A549 (cell line): ENCODE measurements around the gene PSMC3IP.
A peak's percentile ranks its signal among the peaks of the same experiment; 100 is the strongest.
"Not testable (repeated sequence)": the region's sequence is repeated elsewhere in the genome, so short reads cannot be mapped to it uniquely, and the experiment has no call there.

Source experiments
- ATOH8 ChIP-seq: fragments of 250-450 bp; sonication (Bioruptor Pico); IDR thresholded peaks from 2 replicates; pipeline ENCODE4 v1.5.0; 2020; ENCODE audit warnings: low read depth, mild to moderate bottlenecking, moderate library complexity
- CBX2 ChIP-seq: fragments of 200-600 bp; sonication (generic); IDR thresholded peaks from 2 replicates; pipeline ENCODE4 v1.6.1; 2016; ENCODE audit warnings: low read depth, mild to moderate bottlenecking, borderline replicate concordance
- CBX8 ChIP-seq: fragments of 200-600 bp; sonication (generic); IDR thresholded peaks from 2 replicates; pipeline ENCODE4 v1.6.1; 2016
- CTCF ChIP-seq: fragments of >200 bp; sonication (Bioruptor Twin); formaldehyde crosslinking; IDR thresholded peaks from 3 replicates; pipeline ENCODE4 v1.5.1; 2016
- EP300 ChIP-seq, 2 experiments: fragments of >200 bp; sonication (Bioruptor Twin); formaldehyde crosslinking; IDR thresholded peaks; 2 replicates in 1 of 2; 3 replicates in 1 of 2; pipeline ENCODE4 v1.6.1; 2016 to 2017
- HMGXB4 ChIP-seq: fragments of 250-450 bp; sonication (Bioruptor Pico); IDR thresholded peaks from 2 replicates; pipeline ENCODE4 v1.5.0; 2021; ENCODE audit warnings: mild to moderate bottlenecking, moderate library complexity, borderline replicate concordance
- HOXA7 ChIP-seq: fragments of 250-450 bp; sonication (Bioruptor Pico); IDR thresholded peaks from 2 replicates; pipeline ENCODE4 v1.5.0; 2020; ENCODE audit warnings: mild to moderate bottlenecking, moderate library complexity
- PHF8 ChIP-seq: fragments of 200-600 bp; sonication (generic); IDR thresholded peaks from 2 replicates; pipeline ENCODE4 v1.6.1; 2016; ENCODE audit warnings: low read depth, mild to moderate bottlenecking, antibody characterized with exemption, moderate library complexity, borderline replicate concordance
- POLR2A ChIP-seq: IDR thresholded peaks from 2 replicates; pipeline ENCODE4 v1.6.1; 2012; ENCODE audit warnings: mild to moderate bottlenecking, low read length
- RAD21 ChIP-seq, 2 experiments: fragments of >200 bp in 1 of 2; sonication (Bioruptor Twin) in 1 of 2; formaldehyde crosslinking in 1 of 2; IDR thresholded peaks in 1 of 2; conservative IDR thresholded peaks in 1 of 2; 2 replicates in 1 of 2; 3 replicates in 1 of 2; pipeline ENCODE4 v1.6.1; 2012 to 2018; ENCODE audit warnings: inconsistent platforms in 1 of 2
- SMC3 ChIP-seq: fragments of >200 bp; sonication (Bioruptor Twin); formaldehyde crosslinking; IDR thresholded peaks from 3 replicates; pipeline ENCODE4 v1.6.1; 2018; ENCODE audit warnings: inconsistent platforms

- not testable (repeated sequence) for TF ChIP-seq CBX2; SMC3; HOXA7 (CRISPR knock-in tag); ATOH8 (CRISPR knock-in tag); PHF8; POLR2A; HMGXB4 (CRISPR knock-in tag); EP300 (IDR thresholded peaks at IDR 0.05); CBX8; RAD21 (conservative IDR thresholded peaks at IDR 0.05 in 1 of 2, IDR thresholded peaks at IDR 0.05 in 1 of 2)
- 0 out of 3 replicates have a peak, but pooled peaks have one; percentile 12 for TF ChIP-seq CTCF
Observed at GRCh38 chr17:42555961-42556617, 21.4 kb downstream of the PSMC3IP start.
